Measurements from ENCODE around the gene FSD1L. TPM values are rescaled to one million over a fixed set of nuclear protein-coding genes. Genes with fewer than 3 reads are reported as not detected.

The FSD1L gene
- total and polyA plus RNA-seq, 2 donors (not counting 1 experiment from before 2014, with no cell fraction given) = 0.70 to 15.2 TPM

DNA sequence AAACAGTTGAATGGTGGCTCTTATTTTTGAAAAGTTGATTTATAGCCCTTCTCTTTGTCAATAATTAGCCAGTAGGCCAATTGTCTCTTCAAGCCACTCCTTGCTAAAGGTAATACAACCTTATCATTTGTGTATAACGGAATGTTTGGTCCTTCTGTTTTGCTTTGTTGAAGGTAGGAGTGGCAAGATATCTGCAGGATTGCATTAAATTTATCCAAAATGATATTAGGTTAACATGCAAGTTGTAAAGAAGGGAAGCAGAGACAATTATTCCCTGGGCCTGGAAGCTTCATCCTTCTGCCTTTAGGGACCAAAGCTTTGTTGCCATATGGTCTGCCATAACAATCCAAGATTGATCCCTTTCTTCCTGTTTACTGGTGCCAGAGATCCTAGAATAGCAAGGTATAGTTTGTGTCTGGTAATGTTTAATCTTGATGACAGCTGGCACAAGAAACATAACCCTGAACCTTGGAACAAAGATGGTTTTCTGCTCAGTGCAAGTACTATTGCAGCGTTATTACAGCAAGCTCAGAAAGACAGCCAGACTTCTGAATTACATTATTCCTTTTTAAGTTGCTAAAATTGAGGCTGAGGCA lies 15.5 kb upstream of the FSD1L start:
- CTCF ChIA-PET = interaction anchor here (0.6 to 1.2 kb wide), 3 partner anchors 17 to 28 kb away, joined by 3 to 6 read pairs (median 3); no protein-coding TSS in a partner anchor
- Histone ChIP-seq H3K27ac (ENCODE audit: low read length in 2 of 2) (no peak overlapping the region), H3K4me2 (replicated peaks; ENCODE audit: low read depth, low read length, poor library complexity, severe bottlenecking) (no peak overlapping the region), H3K4me1 (ENCODE audit: control insufficient read depth in 2 of 2, insufficient read depth in 2 of 2, low read length in 2 of 2) (no peaks in the 10 kb centered on the region), H3K27me3 (replicated peaks in 1 of 4; ENCODE audit: control extremely low read depth in 1 of 4, control insufficient read depth in 3 of 4, insufficient read depth in 4 of 4, low read length in 3 of 4) (no peaks in the 10 kb centered on the region), H4K20me1 (ENCODE audit: control insufficient read depth, insufficient read depth, low read length, poor library complexity, severe bottlenecking) (no peaks in the 10 kb centered on the region), H2AFZ (ENCODE audit: insufficient read depth, low read depth, low read length, poor library complexity, severe bottlenecking) (no peak overlapping the region), H3K4me3 (ENCODE audit: control extremely low read depth in 1 of 5, extremely low read depth in 1 of 5, insufficient read depth in 1 of 5, low read depth in 2 of 5, low read length in 4 of 5) (no peak overlapping the region), H3K36me3 (replicated peaks in 1 of 2; ENCODE audit: control extremely low read depth in 1 of 2, control insufficient read depth in 1 of 2, extremely low read depth in 1 of 2, insufficient read depth in 2 of 2, low read length in 1 of 2) (no peaks in the 10 kb centered on the region), H3K9ac (ENCODE audit: low read length) (no peak overlapping the region), H3K9me3 (ENCODE audit: control extremely low read depth in 1 of 3, control insufficient read depth in 2 of 3, insufficient read depth in 1 of 3, low read length in 2 of 3) (no peaks in the 10 kb centered on the region), H3K79me2 (ENCODE audit: control insufficient read depth, insufficient read depth, low read length) (no peaks in the 10 kb centered on the region)
- H3K27me3 Mint-ChIP-seq = peaks cover 4% of the 10 kb centered on the region
- H3K4me3 Mint-ChIP-seq = no peak overlapping the region
- WGBS (ENCODE audit: insufficient coverage) = no CpG with 5 or more reads among the region's 2 CpGs
- H3K4me1 Mint-ChIP-seq = no peaks in the 10 kb centered on the region
- intact Hi-C loops (cut with micrococcal nuclease) = no loop called here
- DNase-seq (no peak), ATAC-seq (ENCODE audit: low read depth) (no peak)
- TF ChIP-seq, protein P1, sequence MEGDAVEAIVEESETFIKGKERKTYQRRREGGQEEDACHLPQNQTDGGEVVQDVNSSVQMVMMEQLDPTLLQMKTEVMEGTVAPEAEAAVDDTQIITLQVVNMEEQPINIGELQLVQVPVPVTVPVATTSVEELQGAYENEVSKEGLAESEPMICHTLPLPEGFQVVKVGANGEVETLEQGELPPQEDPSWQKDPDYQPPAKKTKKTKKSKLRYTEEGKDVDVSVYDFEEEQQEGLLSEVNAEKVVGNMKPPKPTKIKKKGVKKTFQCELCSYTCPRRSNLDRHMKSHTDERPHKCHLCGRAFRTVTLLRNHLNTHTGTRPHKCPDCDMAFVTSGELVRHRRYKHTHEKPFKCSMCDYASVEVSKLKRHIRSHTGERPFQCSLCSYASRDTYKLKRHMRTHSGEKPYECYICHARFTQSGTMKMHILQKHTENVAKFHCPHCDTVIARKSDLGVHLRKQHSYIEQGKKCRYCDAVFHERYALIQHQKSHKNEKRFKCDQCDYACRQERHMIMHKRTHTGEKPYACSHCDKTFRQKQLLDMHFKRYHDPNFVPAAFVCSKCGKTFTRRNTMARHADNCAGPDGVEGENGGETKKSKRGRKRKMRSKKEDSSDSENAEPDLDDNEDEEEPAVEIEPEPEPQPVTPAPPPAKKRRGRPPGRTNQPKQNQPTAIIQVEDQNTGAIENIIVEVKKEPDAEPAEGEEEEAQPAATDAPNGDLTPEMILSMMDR (IDR thresholded peaks at IDR 0.05) = no peak
- TF ChIP-seq EZH2 (IDR thresholded peaks at IDR 0.05; ENCODE audit: borderline replicate concordance, insufficient read depth, low read depth, low read length, poor library complexity, severe bottlenecking) = no peak
- H3K27ac Mint-ChIP-seq = no peak overlapping the region
- POLR2A ChIA-PET = no interaction called here
- no peaks in the 10 kb centered on the region for H3K9me3 Mint-ChIP-seq (ENCODE audit: insufficient read depth)

DNA sequence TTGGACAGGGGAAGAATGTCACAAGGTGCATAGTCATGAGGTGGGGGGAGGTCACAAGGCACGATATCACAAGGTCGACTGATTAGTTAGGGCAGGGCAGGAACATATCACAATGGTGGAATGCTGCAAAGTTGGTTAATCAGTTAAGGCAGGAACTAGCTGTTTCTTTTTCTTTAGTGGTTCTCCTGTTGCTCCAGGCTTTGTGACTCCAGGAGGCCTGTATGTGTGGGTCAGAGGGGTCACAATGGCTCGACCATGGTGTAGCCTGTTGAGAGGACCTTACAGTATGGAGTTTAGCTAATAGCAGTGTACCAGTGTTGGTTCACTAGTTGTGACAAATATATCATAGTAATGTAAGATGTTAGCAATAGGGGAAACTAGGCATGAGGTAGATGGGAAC lies 12.4 kb upstream of the FSD1L start:
- Histone ChIP-seq H3K36me3 (replicated peaks in 1 of 2; ENCODE audit: control extremely low read depth in 1 of 2, control insufficient read depth in 1 of 2, extremely low read depth in 1 of 2, insufficient read depth in 2 of 2, low read length in 1 of 2) (no peaks in the 10 kb centered on the region), H3K4me1 (ENCODE audit: control insufficient read depth in 2 of 2, insufficient read depth in 2 of 2, low read length in 2 of 2) (no peaks in the 10 kb centered on the region), H2AFZ (ENCODE audit: insufficient read depth, low read depth, low read length, poor library complexity, severe bottlenecking) (no peak overlapping the region), H3K9ac (ENCODE audit: low read length) (no peak overlapping the region), H3K4me3 (ENCODE audit: control extremely low read depth in 1 of 5, extremely low read depth in 1 of 5, insufficient read depth in 1 of 5, low read depth in 2 of 5, low read length in 4 of 5) (no peak overlapping the region), H3K9me3 (ENCODE audit: control extremely low read depth in 1 of 3, control insufficient read depth in 2 of 3, insufficient read depth in 1 of 3, low read length in 2 of 3) (no peaks in the 10 kb centered on the region), H3K27me3 (replicated peaks in 1 of 4; ENCODE audit: control extremely low read depth in 1 of 4, control insufficient read depth in 3 of 4, insufficient read depth in 4 of 4, low read length in 3 of 4) (no peaks in the 10 kb centered on the region), H3K79me2 (ENCODE audit: control insufficient read depth, insufficient read depth, low read length) (no peaks in the 10 kb centered on the region), H4K20me1 (ENCODE audit: control insufficient read depth, insufficient read depth, low read length, poor library complexity, severe bottlenecking) (no peaks in the 10 kb centered on the region), H3K27ac (ENCODE audit: low read length in 2 of 2) (no peak overlapping the region), H3K4me2 (replicated peaks; ENCODE audit: low read depth, low read length, poor library complexity, severe bottlenecking) (no peak overlapping the region)
- CTCF ChIA-PET = interaction anchor here (1.1 kb wide), 1 partner anchor 20 kb away, joined by 3 read pairs; no protein-coding TSS in a partner anchor
- Mint-ChIP-seq H3K9me3 (ENCODE audit: insufficient read depth) (no peaks in the 10 kb centered on the region), H3K27me3 (peaks cover 4% of the 10 kb centered on the region), H3K4me3 (no peak overlapping the region), H3K27ac (no peak overlapping the region), H3K4me1 (no peaks in the 10 kb centered on the region)
- ATAC-seq (ENCODE audit: low read depth) (no peak), DNase-seq (no peak)
- POLR2A ChIA-PET = no interaction called here
- WGBS (ENCODE audit: insufficient coverage) = 100% methylated on average over 2 of the region's 3 CpGs
- intact Hi-C loops (cut with micrococcal nuclease) = no loop called here
- TF ChIP-seq EZH2 (IDR thresholded peaks at IDR 0.05; ENCODE audit: borderline replicate concordance, insufficient read depth, low read depth, low read length, poor library complexity, severe bottlenecking) = no peak
- TF ChIP-seq, protein P1 (IDR thresholded peaks at IDR 0.05) = no peak
